PC-3 (cell line): ENCODE data around the gene CCDC181. TPM values are rescaled to one million over a fixed set of nuclear protein-coding genes. Genes with fewer than 3 reads are reported as not detected.

ENCODE experiments used
- ATAC-seq: fragments of 200-7000 bp; cut with Tn5 transposase; 2 replicates; pipeline ENCODE4 v1.9.1; 2020; ENCODE audit warnings: mild to moderate bottlenecking, moderate library complexity
- BruUV-seq: library from RNA; stranded (reverse); fragments of 400-500 nt; replicated peaks from 2 replicates; lab custom pipeline; 2021; lab: Mats Ljungman, UMichigan
- CTCF ChIA-PET: fragments of 300-600 bp; sonication (Branson Sonifier 250); formaldehyde crosslinking; loops from one replicate; lab custom pipeline; 2022; ENCODE audit warnings: antibody characterized with exemption; lab: Charles Lee
- POLR2A ChIA-PET: fragments of 300-600 bp; sonication (Branson Sonifier 250); formaldehyde crosslinking; loops from one replicate; lab custom pipeline; 2022; ENCODE audit warnings: antibody characterized with exemption; ENCODE audit not compliant: unreplicated experiment; lab: Charles Lee
- DNase-seq: peaks from one replicate; pipeline ENCODE4 v3.0.0-alpha.2; 2015
- H2AFZ ChIP-seq: fragments of 300-600 bp; sonication (generic); 2 replicates; pipeline ENCODE4 v1.6.0; 2016; ENCODE audit warnings: antibody characterized with exemption, low read length
- H3F3A ChIP-seq: fragments of 300-600 bp; sonication (generic); one replicate; pipeline ENCODE4 v1.6.0; 2017; ENCODE audit warnings: antibody characterized with exemption, low read length, control low read depth, mild to moderate bottlenecking; ENCODE audit not compliant: unreplicated experiment
- H3K27ac ChIP-seq: fragments of 300-600 bp; sonication (generic); 2 replicates; pipeline ENCODE4 v1.5.1; 2016; ENCODE audit warnings: mild to moderate bottlenecking, low read length
- H3K27me3 ChIP-seq: fragments of 300-600 bp; sonication (generic); 2 replicates; pipeline ENCODE4 v1.6.1; 2016; ENCODE audit warnings: low read length, mixed read lengths
- H3K36me3 ChIP-seq: fragments of 300-600 bp; sonication (generic); 2 replicates; pipeline ENCODE4 v1.6.1; 2016; ENCODE audit warnings: low read depth, mixed run types, low read length, mixed read lengths
- H3K4me1 ChIP-seq: fragments of 300-600 bp; sonication (generic); 2 replicates; pipeline ENCODE4 v1.5.1; 2016; ENCODE audit warnings: low read length; ENCODE audit not compliant: insufficient read depth
- H3K4me2 ChIP-seq: fragments of 300-600 bp; sonication (generic); 2 replicates; pipeline ENCODE4 v1.6.0; 2016; ENCODE audit warnings: low read length
- H3K4me3 ChIP-seq: fragments of 300-600 bp; sonication (generic); 2 replicates; pipeline ENCODE4 v1.5.1; 2016; ENCODE audit warnings: mild to moderate bottlenecking, low read length, mixed read lengths
- H3K79me2 ChIP-seq: fragments of 300-600 bp; sonication (generic); 2 replicates; pipeline ENCODE4 v1.6.1; 2017; ENCODE audit warnings: low read length, mixed read lengths
- H3K9ac ChIP-seq: fragments of 300-600 bp; sonication (generic); 2 replicates; pipeline ENCODE4 v1.6.0; 2016; ENCODE audit warnings: mild to moderate bottlenecking, low read length
- H3K9me2 ChIP-seq: fragments of 300-600 bp; sonication (generic); replicated peaks from 2 replicates; pipeline ENCODE4 v1.6.1; 2016; ENCODE audit warnings: mixed run types, low read length, mixed read lengths
- H3K9me3 ChIP-seq: fragments of 300-600 bp; sonication (generic); 2 replicates; pipeline ENCODE4 v1.6.1; 2016; ENCODE audit warnings: low read length, mixed read lengths
- H4K20me1 ChIP-seq: fragments of 300-600 bp; sonication (generic); 2 replicates; pipeline ENCODE4 v1.6.1; 2016; ENCODE audit warnings: low read length, mixed read lengths
- CTCF ChIP-seq: fragments of 300-600 bp; sonication (generic); conservative IDR thresholded peaks from 2 replicates; pipeline ENCODE4 v1.5.1; 2017; ENCODE audit warnings: antibody characterized with exemption, low read depth, mild to moderate bottlenecking, low read length
- EZH2 ChIP-seq: fragments of 300-600 bp; sonication (generic); IDR thresholded peaks from one replicate; pipeline ENCODE4 v1.6.1; 2017; ENCODE audit warnings: antibody characterized with exemption, mild to moderate bottlenecking, low read length; ENCODE audit not compliant: unreplicated experiment
- EZH2phosphoT487 ChIP-seq: fragments of 300-600 bp; sonication (generic); IDR thresholded peaks from 2 replicates; pipeline ENCODE4 v1.6.1; 2018; ENCODE audit warnings: mild to moderate bottlenecking, antibody characterized with exemption, low read length, borderline replicate concordance
- intact Hi-C: fragments of 100-400 bp; cut with micrococcal nuclease; formaldehyde crosslinking; loops from 2 replicates; pipeline ENCODE4 v1.9.0; 2023
- total RNA-seq: library from RNA; depleted of rRNA; stranded (reverse); fragments of >200 nt; gene quantifications from 2 replicates; pipeline ENCODE4 v1.2.3, GENCODE V29; 2014; rRNA removed

Gene CCDC181
- total RNA-seq, 1 experiment from 2014 or later, result 0.07 TPM

DNA sequence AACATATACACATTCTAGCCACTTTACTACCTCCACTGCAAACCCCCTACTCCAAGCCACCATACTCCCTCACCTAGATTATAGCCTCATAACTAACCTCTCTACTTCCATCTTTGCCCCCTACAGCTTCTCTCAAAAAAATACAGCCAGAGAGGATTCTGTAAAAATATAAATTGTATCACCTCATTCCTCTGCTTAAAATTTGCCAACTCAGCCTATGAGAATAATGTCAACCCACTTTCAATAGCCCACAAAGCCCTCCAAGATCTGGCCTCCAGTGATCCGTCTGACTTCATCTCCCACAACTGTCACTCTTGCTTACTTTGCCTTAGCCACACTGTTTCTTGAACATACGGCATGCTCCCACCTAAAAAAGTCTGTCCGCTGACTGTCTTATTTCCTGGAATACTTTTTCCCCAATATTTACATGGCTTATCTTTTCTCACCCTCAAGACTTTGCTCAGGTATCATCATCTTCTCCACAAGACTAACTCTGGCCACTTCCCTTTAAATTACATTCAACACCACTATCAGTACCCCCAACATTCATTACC is 81.2 kb downstream of the CCDC181 start:
- DNase-seq (no peak), ATAC-seq (no peak)
- Histone ChIP-seq H3K79me2 (no peaks in the 10 kb centered on the region), H2AFZ (no peak overlapping the region), H3F3A (no peaks in the 10 kb centered on the region), H3K4me1 (0 out of 2 replicates have a peak, but pooled peaks cover 2% of the 10 kb centered on the region), H3K36me3 (no peaks in the 10 kb centered on the region), H3K9me3 (no peaks in the 10 kb centered on the region), H3K4me3 (no peak overlapping the region), H3K27ac (no peak overlapping the region), H3K4me2 (no peak overlapping the region), H3K9me2 (no peaks in the 10 kb centered on the region), H3K27me3 (no peaks in the 10 kb centered on the region), H3K9ac (no peak overlapping the region), H4K20me1 (no peaks in the 10 kb centered on the region)
- CTCF ChIA-PET, result no interaction called here
- TF ChIP-seq EZH2, result no peak
- TF ChIP-seq EZH2phosphoT487, result no peak
- TF ChIP-seq CTCF, result no peak
- no TSS peak for BruUV-seq
- intact Hi-C loops, result loop anchor here (5.0 kb wide), 3 partner anchors 49 to 904 kb away; no protein-coding TSS in a partner anchor
- POLR2A ChIA-PET, result no interaction called here

- POLR2A ChIA-PET, result no interaction called here
- Histone ChIP-seq H3K79me2 (no peaks in the 10 kb centered on the region), H3K4me1 (0 out of 2 replicates have a peak, but pooled peaks cover 2% of the 10 kb centered on the region), H3K9me3 (no peaks in the 10 kb centered on the region), H2AFZ (no peak overlapping the region), H3F3A (no peaks in the 10 kb centered on the region), H3K4me2 (no peak overlapping the region), H3K4me3 (no peak overlapping the region), H3K9me2 (no peaks in the 10 kb centered on the region), H3K27me3 (no peaks in the 10 kb centered on the region), H3K9ac (no peak overlapping the region), H3K27ac (no peak overlapping the region), H3K36me3 (no peaks in the 10 kb centered on the region), H4K20me1 (no peaks in the 10 kb centered on the region)
- intact Hi-C loops, result loop anchor here (5.0 kb wide), 3 partner anchors 48 to 903 kb away; no protein-coding TSS in a partner anchor
- ATAC-seq, result no peak
- no peak for DNase-seq
- BruUV-seq, result no TSS peak
- CTCF ChIA-PET, result no interaction called here
- TF ChIP-seq EZH2phosphoT487 (no peak), EZH2 (no peak), CTCF (no peak)
Measured at GRCh38 chr1:169345511-169345910, 81.8 kb downstream of the CCDC181 start.

Other genes starting within 250 kb of the CCDC181 start
- 18.6 and 18.9 TPM in 2 replicates for gene NME7, start 59.7 kb downstream of the CCDC181 start, total RNA-seq
- 30.6 and 37.4 TPM in 2 replicates for gene BLZF1, start 59.3 kb downstream of the CCDC181 start, total RNA-seq
- 8.6 and 11.0 TPM in 2 replicates for gene SLC19A2, start 58.5 kb upstream of the CCDC181 start, total RNA-seq
- not detected in 2 replicates for gene F5, start 159.0 kb upstream of the CCDC181 start, total RNA-seq
- not detected in 2 replicates for gene SELP, start 202.7 kb upstream of the CCDC181 start, total RNA-seq